ENCODE measurements around the gene PI3.
"Not testable (repeated sequence)": the region's sequence is repeated elsewhere in the genome, so short reads cannot be mapped to it uniquely, and the experiment has no call there.

The PI3 gene

DNA sequence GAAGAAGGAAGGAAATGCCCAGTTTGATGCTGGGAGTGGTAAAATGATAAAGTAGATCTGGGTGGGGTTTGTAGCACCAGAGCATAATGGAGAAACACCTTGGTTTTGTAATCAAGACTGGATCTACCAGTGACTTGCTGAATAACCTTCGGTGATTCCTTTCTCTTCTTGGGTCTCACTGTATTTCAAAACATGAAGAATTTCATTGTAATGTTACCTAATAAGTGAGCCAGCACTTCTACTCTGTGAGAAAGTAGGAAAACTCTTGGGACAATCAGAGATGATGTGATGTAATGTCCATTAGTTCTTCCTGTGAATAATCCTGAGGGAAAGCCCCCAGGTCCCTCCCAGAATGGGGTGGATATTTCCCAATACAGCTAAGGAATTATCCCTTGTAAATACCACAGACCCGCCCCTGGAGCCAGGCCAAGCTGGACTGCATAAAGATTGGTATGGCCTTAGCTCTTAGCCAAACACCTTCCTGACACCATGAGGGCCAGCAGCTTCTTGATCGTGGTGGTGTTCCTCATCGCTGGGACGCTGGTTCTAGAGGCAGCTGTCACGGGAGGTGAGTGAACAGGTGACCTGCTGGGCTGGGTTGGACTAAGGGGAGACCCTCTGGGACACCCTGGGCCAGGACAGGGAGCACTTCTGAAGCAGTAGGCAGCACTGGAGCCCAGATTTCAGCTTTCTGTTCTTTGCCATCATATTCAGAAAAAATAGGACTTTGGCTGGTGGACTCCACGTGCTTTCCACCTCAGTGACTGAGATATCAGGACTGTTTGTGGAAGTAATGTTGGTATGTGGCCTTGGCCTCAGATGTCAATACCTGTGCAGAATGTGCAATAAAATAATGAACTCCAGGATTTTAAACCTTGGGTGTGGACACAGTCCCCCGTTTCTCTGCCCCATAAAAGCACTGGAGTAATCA lies at the start of gene PI3:
Gene PI3, plus strand, starts transcription at position 469 of the 931 bp plus-strand sequence. Its CDS starts 21 bp downstream, at position 490.
- DNase-seq (ENCODE audit: low read depth) = peak; percentile 86

- peak; percentile 41 for DNase-seq (ENCODE audit: low read depth)
Measured at GRCh38 chr20:45128099-45128498, 46.6 kb upstream of the PI3 start.

- DNase-seq (ENCODE audit: low read depth) = no peak
Measured at GRCh38 chr20:45136911-45137310, 37.8 kb upstream of the PI3 start.

- DNase-seq (ENCODE audit: low read depth) = peak; percentile 25
Measured at GRCh38 chr20:45138561-45139300, 36.0 kb upstream of the PI3 start.

GRCh38 chr20:45139733-45140375 lies 34.8 kb upstream of the PI3 start:
- not testable (repeated sequence) for DNase-seq (ENCODE audit: low read depth)

DNA sequence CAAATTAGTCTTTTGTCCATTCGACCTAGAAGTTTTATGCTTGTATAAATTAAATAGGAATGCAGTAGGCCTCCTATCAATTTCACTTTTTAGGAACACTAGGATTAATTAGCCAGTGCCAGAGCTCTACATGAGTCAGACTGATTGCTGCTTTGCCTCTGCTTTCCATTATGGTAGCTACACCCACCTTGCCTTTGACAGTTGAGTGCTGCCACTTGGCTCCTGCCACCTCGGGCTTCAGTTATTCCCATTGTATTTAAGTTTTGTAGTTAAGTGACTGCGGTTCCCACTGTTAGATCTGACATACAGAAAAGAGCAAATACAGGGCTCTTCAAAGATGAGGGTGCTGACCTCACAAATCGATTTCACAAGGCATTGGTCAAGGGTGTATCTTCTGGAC lies 33.9 kb upstream of the PI3 start:
- DNase-seq (ENCODE audit: low read depth) = no peak

DNA sequence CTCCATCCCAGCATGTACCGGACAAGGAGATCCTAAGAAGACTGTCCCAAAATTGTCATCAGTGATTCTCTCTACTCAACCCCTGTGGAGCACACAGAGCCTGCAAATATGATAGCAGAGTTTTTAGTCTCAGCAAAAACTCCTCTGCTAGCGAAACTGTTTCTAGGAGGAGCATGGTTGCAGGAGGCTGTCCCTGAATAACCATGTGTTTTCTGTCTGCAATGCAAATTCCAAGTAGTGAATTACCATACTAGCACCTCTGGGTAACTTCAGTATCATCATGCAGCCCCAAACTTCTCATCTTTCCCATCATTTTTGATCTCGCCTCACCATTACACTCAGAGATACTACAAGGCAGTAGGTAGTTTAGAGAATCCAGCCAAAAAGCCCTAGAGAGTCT lies 25.6 kb upstream of the PI3 start:
- no peak for DNase-seq (ENCODE audit: low read depth)

DNA sequence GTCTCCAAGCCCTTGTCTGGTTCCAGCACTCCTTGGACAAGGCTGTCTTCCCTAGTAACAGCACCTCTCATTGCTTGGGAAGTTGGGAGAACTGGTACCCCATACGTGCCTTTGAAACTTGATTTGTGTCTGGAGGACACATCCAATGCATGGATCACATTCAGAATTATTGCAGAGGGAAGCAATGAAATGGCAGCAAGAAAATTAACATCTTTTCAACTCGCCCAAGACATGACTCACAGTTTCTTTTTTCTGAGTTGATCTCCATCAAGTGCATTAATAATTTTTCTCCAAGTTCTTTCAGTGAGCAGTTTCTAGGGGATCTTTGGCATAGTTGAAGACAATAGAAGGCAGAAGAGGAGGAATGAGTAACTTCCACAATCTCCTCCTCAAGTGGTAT lies 22.3 kb upstream of the PI3 start:
- no peak for DNase-seq (ENCODE audit: low read depth)

- no peak for DNase-seq (ENCODE audit: low read depth)
Measured at GRCh38 chr20:45153147-45153546, 21.6 kb upstream of the PI3 start.

DNA sequence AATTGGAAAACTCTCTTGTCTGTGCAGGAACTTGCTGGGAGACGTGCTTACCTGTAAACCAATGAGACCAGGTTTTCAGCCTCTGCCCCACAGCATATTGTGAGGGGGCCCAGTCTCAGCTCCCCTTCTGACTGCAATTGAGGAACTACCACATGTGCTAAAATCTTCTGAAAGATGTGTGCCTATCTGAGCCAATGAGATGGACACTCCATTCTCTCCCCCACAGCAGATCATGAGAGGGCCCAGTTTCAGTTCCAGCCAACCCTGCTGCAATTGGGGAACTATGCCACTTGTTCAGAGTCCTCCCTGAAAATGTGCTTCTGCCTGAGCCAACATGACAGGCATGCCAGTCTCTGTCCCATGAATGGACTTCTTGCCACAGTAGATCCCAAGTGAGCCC lies 20.9 kb upstream of the PI3 start:
- DNase-seq (ENCODE audit: low read depth) = no peak

DNA sequence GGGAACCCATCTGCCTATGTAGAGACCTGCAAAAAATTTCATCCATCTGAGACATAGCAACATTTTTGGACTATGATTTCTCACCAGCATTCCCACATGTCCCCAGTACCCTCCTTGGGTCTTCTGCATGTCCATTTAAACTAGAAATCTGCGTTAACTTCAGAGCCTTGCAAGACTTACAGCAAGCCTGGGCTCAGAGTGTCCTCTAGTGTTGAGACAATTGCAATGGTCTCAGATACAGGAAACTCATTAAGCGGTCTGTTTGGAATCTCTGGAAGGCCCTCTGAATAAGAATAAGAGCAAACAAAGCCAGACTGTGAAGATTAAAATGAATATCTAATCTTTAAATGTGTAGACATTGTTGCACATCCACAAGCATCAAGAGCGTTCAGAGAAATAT lies 20.5 kb upstream of the PI3 start:
- peak; percentile 8 for DNase-seq (ENCODE audit: low read depth)

- not testable (repeated sequence) for DNase-seq (ENCODE audit: low read depth)
Measured at GRCh38 chr20:45154794-45155193, 19.9 kb upstream of the PI3 start.

- DNase-seq (ENCODE audit: low read depth) = no peak
Measured at GRCh38 chr20:45156713-45157112, 18.0 kb upstream of the PI3 start.

- DNase-seq (ENCODE audit: low read depth) = peak; percentile 86
Measured at GRCh38 chr20:45157962-45158361, 16.7 kb upstream of the PI3 start.

GRCh38 chr20:45163083-45163803 lies 11.5 kb upstream of the PI3 start:
- no peak for DNase-seq (ENCODE audit: low read depth)

- no peak for DNase-seq (ENCODE audit: low read depth)
Measured at GRCh38 chr20:45164906-45165305, 9.8 kb upstream of the PI3 start.

GRCh38 chr20:45173522-45173921 lies 1.2 kb upstream of the PI3 start:
- DNase-seq (ENCODE audit: low read depth) = no peak

- DNase-seq (ENCODE audit: low read depth) = peak; percentile 47
Measured at GRCh38 chr20:45176526-45177267, 2.0 kb downstream of the PI3 start.

DNA sequence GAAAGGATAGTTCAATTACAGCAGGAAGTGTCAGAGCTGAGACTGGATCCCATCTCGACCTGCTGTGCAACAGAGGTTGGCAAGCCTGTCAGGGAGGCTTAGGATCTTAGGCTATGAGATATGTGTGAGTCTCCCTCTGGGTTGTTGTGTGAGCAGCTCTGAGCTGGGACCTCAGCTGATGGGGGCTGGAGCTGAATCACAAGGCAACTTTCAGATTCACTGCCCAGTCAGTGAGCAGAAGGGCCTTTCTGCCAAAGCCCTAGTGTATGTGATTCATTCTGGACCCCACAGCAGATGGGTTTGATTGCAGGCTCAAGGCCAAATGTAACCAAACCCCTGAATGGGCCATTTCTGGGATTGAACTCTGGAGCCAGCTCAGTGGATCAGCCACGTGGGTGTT lies 4.5 kb downstream of the PI3 start:
- DNase-seq (ENCODE audit: low read depth) = no peak

- DNase-seq (ENCODE audit: low read depth) = no peak
Measured at GRCh38 chr20:45181639-45182038, 6.9 kb downstream of the PI3 start.

- DNase-seq (ENCODE audit: low read depth) = no peak
Measured at GRCh38 chr20:45183084-45183483, 8.4 kb downstream of the PI3 start.

Data from amniotic epithelial cell (primary cell).